NT2/D1 (cell line): ENCODE results near the gene HOXB2.

Experiments used
- SUZ12 ChIP-seq: IDR thresholded peaks from 2 replicates; pipeline ENCODE4 v1.6.1; 2011; ENCODE audit not compliant: insufficient read length, insufficient read depth; ENCODE audit errors: extremely low read depth
- YY1 ChIP-seq: IDR thresholded peaks from 2 replicates; pipeline ENCODE4 v1.6.1; 2011; ENCODE audit not compliant: insufficient read length, insufficient read depth
- ZNF274 ChIP-seq: IDR thresholded peaks from 2 replicates; pipeline ENCODE4 v1.6.1; 2011; ENCODE audit warnings: mild to moderate bottlenecking, low read depth, low read length

GRCh38 chr17:48553826-48554225, 8.9 kb upstream of the HOXB2 start:
- no peak for TF ChIP-seq ZNF274
- TF ChIP-seq YY1: no peak
- TF ChIP-seq SUZ12: no peak
